Measurements from ENCODE around the gene OR1E2.
"Not testable (repeated sequence)": the region's sequence is repeated elsewhere in the genome, so short reads cannot be mapped to it uniquely, and the experiment has no call there.

Gene OR1E2

DNA sequence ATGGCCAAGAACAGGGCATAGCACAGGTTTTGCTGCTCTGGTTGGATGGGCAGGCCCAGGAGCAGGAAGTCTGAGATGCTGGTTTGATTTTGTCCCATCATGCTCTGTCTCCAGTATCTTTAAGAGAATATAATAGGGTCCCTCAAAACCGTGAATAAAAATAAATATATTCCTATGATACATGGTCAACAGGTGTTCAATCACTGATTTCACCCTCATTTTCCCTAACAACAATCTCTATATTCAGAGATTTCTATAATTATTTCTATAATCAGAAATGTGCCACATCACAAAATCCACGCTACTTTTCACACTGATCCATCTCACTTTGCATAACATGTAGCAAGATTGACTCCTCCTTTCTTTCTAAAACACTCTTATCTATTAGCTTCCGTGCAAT is at the start of gene OR1E2:
Gene OR1E2 (minus strand): TSS at position 101 of the 400 bp plus-strand sequence. CDS start 0 bp downstream, at position 101.
- no peak for DNase-seq

DNA sequence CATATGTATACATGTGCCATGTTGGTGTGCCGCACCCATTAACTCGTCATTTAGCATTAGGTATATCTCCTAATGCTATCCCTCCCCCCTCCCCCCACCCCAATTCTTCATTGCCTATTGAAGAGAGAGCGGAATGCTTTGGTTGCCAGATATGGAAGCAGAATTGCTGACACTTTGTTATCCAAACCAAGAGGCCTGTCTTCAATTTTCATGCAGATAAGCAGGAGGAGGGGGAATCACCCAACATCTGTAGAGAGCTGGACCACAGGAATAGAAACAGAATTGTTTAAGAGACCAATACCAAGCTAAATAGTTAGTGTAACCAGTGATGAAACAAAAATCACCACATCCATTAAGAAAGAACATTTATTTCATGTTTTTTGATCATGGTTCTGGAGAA is 49.2 kb upstream of the OR1E2 start:
- DNase-seq: no peak

- no peak for DNase-seq
These were observed 46.3 kb upstream of the OR1E2 start for GRCh38 chr17:3479988-3480387.

- DNase-seq: no peak
These were observed 42.4 kb upstream of the OR1E2 start, which contains the start of gene ASPA for GRCh38 chr17:3475812-3476610. TSS of gene ASPA (plus strand) at chr17:3475997. CDS start at chr17:3476160, 163 bp downstream.

DNA sequence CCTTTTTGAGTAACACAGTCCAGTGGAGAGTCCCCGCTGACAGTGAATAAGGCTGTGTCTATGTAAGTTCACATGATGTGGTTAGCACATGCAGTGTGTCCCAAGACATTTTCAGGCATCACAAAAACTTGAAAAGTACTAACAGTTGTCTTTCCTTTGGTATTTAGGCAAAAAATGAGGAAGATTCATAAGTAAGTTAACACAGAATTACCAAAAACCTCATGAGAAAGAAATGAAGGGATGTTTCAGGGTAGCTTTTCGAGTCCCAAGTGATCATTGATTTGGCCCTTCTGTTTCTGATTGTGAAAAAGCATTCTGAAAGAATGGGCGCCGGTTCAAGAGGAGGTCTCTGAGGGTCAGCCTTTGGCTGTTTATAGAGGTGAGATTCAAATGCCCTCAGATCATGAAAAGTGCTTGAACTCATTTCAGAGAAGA is 41.6 kb upstream of the OR1E2 start:
- no peak for DNase-seq

DNA sequence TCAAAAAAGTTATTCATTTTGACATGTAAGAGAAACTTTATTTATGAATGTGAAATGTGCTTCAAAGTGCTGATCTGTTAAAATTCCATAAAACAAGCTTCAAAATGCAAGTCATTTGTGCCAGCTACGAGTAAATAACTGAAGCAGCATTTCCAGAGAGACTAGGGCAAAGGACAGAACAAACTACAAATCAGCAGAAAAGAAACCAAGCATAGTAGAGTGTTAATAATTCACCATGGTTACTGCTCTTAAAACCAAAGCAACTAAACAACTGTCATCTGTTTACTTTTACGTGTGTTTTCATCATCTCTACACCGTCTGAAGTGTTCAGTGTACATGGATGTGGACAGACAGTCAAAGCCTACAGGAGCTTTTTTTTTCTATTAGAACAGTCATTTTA is 40.6 kb upstream of the OR1E2 start:
- DNase-seq: no peak

DNA sequence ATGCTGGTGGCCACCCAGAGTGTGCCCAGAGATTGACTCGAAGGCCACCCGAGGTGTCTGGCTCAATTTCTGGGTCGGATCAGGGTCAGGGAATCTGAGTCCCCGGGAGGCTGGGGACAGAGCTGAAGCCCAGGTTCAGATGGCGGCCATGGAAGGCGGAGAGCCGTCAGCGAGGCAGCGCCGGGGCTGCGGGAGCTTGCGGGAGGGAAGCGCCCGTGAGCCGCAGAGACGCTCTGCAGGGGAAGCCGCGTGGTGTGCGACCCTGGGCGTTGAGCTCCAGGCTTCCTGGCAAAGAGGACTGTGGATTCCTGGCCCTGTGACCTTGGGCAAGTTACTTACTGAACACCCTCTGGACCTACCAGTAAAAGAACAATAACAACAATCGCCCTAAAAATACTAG is 38.5 kb upstream of the OR1E2 start:
- no peak for DNase-seq

DNA sequence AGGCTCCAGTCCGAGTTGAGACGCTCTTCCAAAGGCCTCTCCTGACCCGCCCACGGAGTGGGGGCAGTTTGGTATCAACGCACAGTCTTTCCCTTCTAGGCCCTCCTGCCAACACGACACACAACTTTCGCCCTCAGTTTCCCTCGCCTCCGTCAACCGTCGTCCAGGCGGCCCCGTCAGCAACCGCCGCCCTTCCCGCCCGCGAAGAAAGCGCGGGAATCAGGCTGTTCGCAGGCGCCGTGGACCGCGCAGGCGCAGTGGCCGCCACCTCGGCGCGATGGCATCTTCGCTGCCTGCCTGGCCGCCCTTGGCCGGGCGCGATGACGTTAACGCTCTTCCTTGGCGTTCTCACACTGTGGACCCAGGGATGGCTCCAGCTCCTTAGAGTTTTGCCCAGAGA is 38.0 kb upstream of the OR1E2 start, which contains the start of gene SPATA22:
Gene SPATA22 (minus strand): TSS at position 221 of the 400 bp plus-strand sequence. CDS start 2,494 bp downstream, outside the sequence.
- DNase-seq: no peak

DNA sequence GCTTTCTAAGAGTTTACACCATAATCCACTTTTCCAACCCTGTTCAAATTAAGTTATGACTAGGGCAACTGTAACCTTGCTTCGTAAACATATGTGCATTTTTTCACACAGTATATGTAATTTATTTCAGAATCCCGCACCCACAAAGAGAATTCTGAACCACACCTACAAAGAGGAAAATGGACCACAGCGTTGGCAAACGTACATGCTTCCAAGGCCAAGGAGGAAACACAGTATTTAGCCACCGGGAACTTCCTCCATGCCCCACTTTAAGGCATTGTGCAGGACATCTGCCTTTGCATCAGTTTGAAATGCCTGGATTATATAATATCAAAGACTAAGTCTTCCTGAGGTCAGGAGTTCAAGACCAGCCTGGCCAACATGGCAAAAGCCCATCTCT is 35.9 kb upstream of the OR1E2 start:
- no peak for DNase-seq

GRCh38 chr17:3466355-3466754 is 32.7 kb upstream of the OR1E2 start:
- DNase-seq: not testable (repeated sequence)

- no peak for DNase-seq
These were observed 14.5 kb upstream of the OR1E2 start for GRCh38 chr17:3448059-3448665.

GRCh38 chr17:3447625-3448024 is 14.0 kb upstream of the OR1E2 start:
- DNase-seq: no peak

- no peak for DNase-seq
These were observed 6.8 kb upstream of the OR1E2 start for GRCh38 chr17:3440451-3440850.

DNA sequence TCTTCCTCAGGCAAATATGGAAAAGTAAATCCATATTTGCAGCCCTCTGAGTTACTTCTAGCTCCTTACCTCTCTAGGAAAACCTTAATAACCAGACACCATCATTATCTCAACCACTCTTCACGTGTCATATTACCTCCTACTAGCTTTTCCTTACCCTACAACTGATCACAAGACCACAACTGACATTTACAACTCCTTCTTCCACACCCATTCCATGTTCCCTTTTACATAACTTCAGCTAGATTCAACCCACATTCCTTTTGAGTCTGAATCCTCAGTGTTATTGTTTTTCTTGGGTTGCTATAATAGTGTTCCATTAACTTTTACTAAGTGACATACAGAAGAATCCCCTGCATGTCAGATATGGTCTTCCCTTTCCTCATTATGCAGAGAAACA is 4.7 kb upstream of the OR1E2 start:
- no peak for DNase-seq

GRCh38 chr17:3433215-3433614 is 426 bp downstream of the OR1E2 start:
- DNase-seq: not testable (repeated sequence)

DNA sequence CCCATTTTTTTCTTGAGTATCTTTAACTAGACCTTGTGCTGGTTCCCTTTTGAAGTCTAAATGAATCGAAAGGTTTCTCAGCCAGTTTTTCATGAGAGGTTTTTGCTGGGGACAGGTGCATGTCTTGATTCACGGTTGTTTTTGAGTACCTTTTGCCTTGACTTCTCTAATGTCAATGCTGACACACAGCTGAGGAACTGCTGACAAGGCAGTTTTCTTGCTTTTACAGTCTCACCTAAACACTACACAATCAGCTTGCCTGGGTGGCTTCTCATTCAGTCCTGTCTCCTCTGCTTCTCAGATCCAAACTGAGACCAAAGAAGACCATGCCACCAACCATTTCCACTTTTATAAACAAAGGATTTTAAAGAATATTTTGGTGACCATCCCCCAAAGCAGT is 15.4 kb downstream of the OR1E2 start:
- DNase-seq: no peak

DNA sequence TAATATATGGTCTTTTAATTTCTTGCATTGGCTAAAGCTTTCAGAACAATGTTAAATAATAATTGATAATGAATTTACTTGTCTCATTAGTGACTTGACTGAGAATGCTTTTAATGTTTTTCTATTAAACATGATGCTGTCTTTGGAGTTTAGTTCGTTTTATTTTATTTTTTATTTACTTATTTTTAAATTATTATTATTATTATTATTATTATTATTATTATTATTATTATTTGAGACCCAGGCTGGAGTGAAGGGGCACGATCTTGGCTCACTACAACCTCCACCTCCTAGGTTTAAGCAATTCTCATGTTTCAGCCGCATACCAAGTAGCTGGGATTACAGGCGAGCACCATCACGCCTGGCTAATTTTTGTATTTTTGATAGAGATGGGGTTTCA is 18.0 kb downstream of the OR1E2 start:
- no peak for DNase-seq

GRCh38 chr17:3412216-3412615 is 21.4 kb downstream of the OR1E2 start:
- not testable (repeated sequence) for DNase-seq

- no peak for DNase-seq
These were observed 22.6 kb downstream of the OR1E2 start, which contains the start of gene OR3A3 for GRCh38 chr17:3411070-3411469. TSS of gene OR3A3 (plus strand) at chr17:3411370.

GRCh38 chr17:3403856-3404255 is 29.8 kb downstream of the OR1E2 start:
- DNase-seq: not testable (repeated sequence)

DNA sequence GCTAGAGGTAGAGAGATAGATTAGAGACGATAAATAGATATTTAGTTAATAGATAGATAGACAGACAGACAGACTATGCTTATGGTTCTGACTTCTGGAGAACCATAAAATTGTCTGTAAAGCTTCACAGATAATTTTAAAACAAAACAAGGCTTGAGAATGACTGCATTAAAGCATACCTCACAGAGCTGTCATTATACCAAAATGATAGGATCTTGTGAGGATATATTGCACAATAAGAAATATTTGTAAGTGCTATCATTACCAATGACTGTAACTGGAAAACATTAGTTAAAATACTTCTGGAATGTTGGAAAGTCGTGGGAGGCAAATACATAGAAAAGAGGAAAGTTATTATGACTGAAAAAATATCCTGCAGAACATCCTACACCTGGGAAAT is 31.9 kb downstream of the OR1E2 start:
- peak; percentile 3 for DNase-seq

GRCh38 chr17:3400055-3400454 is 33.6 kb downstream of the OR1E2 start:
- DNase-seq: no peak

DNA sequence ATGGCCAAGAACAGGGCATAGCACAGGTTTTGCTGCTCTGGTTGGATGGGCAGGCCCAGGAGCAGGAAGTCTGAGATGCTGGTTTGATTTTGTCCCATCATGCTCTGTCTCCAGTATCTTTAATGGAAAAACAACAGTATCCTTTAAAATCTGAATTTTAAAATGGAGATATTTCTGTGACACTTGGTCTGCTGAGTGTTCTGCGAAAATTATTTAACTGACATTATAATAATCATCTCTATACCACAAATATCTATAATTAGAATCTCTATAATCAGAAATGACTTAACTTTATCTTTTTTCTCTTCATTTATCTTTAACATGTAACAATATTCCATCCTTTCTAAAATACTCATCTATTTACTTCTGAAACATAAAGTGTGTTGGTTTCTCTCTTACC is 35.3 kb downstream of the OR1E2 start, which contains the start of gene OR1E1:
Gene OR1E1 (minus strand): TSS at position 101 of the 400 bp plus-strand sequence. CDS start 0 bp downstream, at position 101.
- no peak for DNase-seq

GRCh38 chr17:3397801-3398200 is 35.8 kb downstream of the OR1E2 start:
- DNase-seq: not testable (repeated sequence)
